Activated B cell treated with CpG ODN at 0.5 μM for 24 hours (primary cell): ENCODE results near the gene WNT9B. TPM values are rescaled to one million over a fixed set of nuclear protein-coding genes. Genes with fewer than 3 reads are reported as not detected.

Experiments
- ATAC-seq: fragments of 200-7000 bp; cut with Tn5 transposase; one replicate; pipeline ENCODE4 v1.10.0; 2021; ENCODE audit warnings: low read depth, mild to moderate bottlenecking, moderate library complexity
- CTCF ChIA-PET: fragments of 350-600 bp; sonication (Branson Sonifier 250); formaldehyde crosslinking; loops from one replicate; lab custom pipeline; 2021; ENCODE audit warnings: antibody characterized with exemption; lab: Charles Lee
- POLR2A ChIA-PET: fragments of 350-600 bp; sonication (Branson Sonifier 250); formaldehyde crosslinking; loops from one replicate; lab custom pipeline; 2021; ENCODE audit warnings: antibody characterized with exemption; lab: Charles Lee
- DNase-seq: peaks from one replicate; pipeline ENCODE4 v3.0.0; 2022
- H3K27ac Mint-ChIP-seq: one replicate; pipeline ENCODE4 v1.8.0; 2020; ENCODE audit warnings: mixed read lengths
- H3K27me3 Mint-ChIP-seq: one replicate; pipeline ENCODE4 v1.8.0; 2021; ENCODE audit warnings: mixed read lengths
- H3K36me3 Mint-ChIP-seq: one replicate; pipeline ENCODE4 v1.8.0; 2021; ENCODE audit warnings: low read depth, mixed read lengths
- H3K4me1 Mint-ChIP-seq: one replicate; pipeline ENCODE4 v1.8.0; 2021; ENCODE audit warnings: mixed read lengths
- H3K4me3 Mint-ChIP-seq: one replicate; pipeline ENCODE4 v1.8.0; 2020; ENCODE audit warnings: mild to moderate bottlenecking, mixed read lengths
- H3K9me3 Mint-ChIP-seq: one replicate; pipeline ENCODE4 v1.8.0; 2020; ENCODE audit warnings: mixed read lengths
- CTCF ChIP-seq: fragments of 200-600 bp; IDR thresholded peaks from one replicate; pipeline ENCODE4 v1.8.0; 2022; ENCODE audit warnings: antibody characterized with exemption, mild to moderate bottlenecking
- intact Hi-C: fragments of 100-400 bp; cut with micrococcal nuclease; formaldehyde crosslinking; loops from one replicate; pipeline ENCODE4 v1.15.1; 2024
- total RNA-seq: library from RNA; stranded (reverse); gene quantifications from 2 replicates; pipeline ENCODE4 v1.2.3, GENCODE V29; 2022

Gene WNT9B
- total RNA-seq, 1 donor from 2014 or later = not detected

DNA sequence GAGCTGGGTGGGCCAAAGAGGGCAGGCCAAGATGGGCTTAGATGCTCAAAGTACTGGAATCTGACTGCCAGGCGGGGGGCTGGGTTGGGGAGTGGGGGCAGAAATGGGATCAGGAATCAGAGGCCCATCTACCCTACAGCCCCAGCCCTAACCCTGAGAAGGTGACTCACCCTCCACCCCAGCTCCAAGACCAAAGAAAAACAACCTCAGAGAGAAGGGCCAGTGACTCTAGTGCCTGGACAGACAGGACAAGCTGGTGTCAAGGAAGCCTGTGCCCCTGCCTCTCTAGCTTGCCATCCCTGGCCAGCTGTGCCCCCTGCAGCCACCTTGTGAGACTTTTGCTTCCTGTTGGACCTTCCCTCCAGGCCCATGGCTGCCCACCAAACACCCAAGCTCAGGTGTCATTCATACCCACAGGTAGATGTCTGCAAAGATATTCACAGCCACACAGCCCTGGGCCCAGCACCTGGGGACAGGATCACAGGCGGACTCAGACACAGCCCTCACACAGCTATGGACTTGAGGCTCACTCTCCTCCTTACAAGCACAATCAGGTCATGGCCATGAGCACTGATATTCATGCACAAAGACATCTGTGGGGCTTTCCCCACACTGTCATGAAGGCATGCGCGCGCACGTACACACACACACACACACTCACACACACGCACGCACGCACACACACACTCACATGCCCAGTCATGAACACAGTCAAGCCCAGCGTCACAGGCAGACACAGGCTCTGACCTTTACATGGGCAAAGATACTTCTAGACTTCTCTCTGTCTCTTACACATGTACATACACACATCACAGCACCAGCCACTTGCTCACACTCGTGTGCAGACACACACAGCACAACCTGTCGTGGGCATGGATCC lies 35.7 kb upstream of the WNT9B start:
- no peak for ATAC-seq
- intact Hi-C loops = loop anchor here (5.0 kb wide), 1 partner anchor 43 kb away; no protein-coding TSS in a partner anchor

DNA sequence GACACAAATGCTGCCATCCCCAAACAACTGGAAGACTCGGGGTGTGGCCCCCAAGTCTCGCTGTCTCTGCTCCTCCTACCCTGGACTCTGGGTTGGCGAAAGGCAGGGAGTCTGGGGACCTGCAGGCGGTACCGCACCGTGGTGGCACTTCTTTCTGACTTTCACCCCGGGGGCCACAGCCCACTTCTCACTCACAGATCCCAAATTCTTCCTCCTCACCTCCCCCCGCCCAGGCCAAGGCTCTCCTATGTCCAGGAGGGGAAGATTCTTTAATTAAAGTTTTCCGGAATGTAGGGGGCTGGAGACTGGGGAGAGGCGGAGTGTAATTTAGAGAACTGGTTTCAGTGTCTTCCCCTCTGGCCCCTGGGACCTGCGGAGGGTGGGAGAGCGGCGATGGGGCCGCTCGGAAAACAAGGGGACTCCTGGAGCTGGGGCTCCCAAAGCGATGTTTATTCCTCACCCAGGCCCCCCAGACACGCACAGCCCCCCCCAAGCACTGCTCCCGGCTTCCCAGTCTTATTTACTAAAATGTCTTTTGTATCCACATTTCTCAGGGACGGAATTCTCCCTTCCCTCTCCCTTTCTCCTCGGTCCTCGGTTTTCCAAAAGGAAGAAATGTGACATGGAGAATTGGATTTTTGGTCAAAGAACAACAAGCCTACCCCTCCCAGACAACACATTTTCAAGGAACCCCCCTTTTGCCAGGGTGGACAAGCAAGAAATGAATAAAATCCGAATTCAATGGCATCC lies 34.1 kb upstream of the WNT9B start:
- no peak for TF ChIP-seq CTCF
- no peak overlapping the region for H3K27ac Mint-ChIP-seq
- H3K4me1 Mint-ChIP-seq = peaks cover 36% of the 10 kb centered on the region
- H3K27me3 Mint-ChIP-seq = peaks cover 80% of the 10 kb centered on the region
- DNase-seq = no peak
- no peak for ATAC-seq
- H3K9me3 Mint-ChIP-seq = no peaks in the 10 kb centered on the region
- H3K4me3 Mint-ChIP-seq = peak overlapping the region; percentile 69
- H3K36me3 Mint-ChIP-seq = no peaks in the 10 kb centered on the region
- ChIA-PET POLR2A (no interaction called here), CTCF (no interaction called here)
- intact Hi-C loops = loop anchor here (5.0 kb wide), 1 partner anchor 45 kb away; no protein-coding TSS in a partner anchor

More for the DNA sequence above, 35.7 kb upstream of the WNT9B start:
- peaks cover 29% of the 10 kb centered on the region for H3K4me1 Mint-ChIP-seq
- TF ChIP-seq CTCF = no peak
- H3K27me3 Mint-ChIP-seq = peaks cover 74% of the 10 kb centered on the region
- no peaks in the 10 kb centered on the region for H3K9me3 Mint-ChIP-seq
- no peak overlapping the region for H3K27ac Mint-ChIP-seq
- H3K4me3 Mint-ChIP-seq = no peak overlapping the region
- ChIA-PET CTCF (no interaction called here), POLR2A (interaction anchor here (0.6 kb wide), 1 partner anchor 91 kb away, joined by 3 read pairs; no protein-coding TSS in a partner anchor)
- H3K36me3 Mint-ChIP-seq = no peaks in the 10 kb centered on the region
- no peak for DNase-seq

DNA sequence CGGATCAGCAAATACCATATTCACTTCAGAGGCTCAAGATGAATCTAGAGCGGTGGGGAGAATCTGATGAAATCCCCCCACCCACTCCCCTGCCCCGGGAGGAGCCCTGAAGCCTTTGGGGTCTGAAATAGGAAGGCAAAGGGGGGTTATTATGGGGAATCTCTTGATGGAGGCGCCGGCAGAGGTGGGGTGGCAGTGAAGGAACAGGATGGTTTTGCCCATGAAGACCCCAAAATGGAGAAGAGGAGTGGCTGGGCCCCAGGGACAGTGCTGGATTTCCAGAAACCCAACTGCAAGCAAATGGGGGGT lies 33.5 kb upstream of the WNT9B start:
- Mint-ChIP-seq H3K9me3 (no peaks in the 10 kb centered on the region), H3K27ac (no peak overlapping the region), H3K4me3 (peak overlapping the region; percentile 69), H3K36me3 (no peaks in the 10 kb centered on the region), H3K4me1 (peaks cover 36% of the 10 kb centered on the region), H3K27me3 (peaks cover 75% of the 10 kb centered on the region)
- no peak for ATAC-seq
- TF ChIP-seq CTCF = no peak
- CTCF ChIA-PET = no interaction called here
- intact Hi-C loops = loop anchor here (5.0 kb wide), 1 partner anchor 46 kb away; no protein-coding TSS in a partner anchor
- POLR2A ChIA-PET = no interaction called here
- DNase-seq = no peak

DNA sequence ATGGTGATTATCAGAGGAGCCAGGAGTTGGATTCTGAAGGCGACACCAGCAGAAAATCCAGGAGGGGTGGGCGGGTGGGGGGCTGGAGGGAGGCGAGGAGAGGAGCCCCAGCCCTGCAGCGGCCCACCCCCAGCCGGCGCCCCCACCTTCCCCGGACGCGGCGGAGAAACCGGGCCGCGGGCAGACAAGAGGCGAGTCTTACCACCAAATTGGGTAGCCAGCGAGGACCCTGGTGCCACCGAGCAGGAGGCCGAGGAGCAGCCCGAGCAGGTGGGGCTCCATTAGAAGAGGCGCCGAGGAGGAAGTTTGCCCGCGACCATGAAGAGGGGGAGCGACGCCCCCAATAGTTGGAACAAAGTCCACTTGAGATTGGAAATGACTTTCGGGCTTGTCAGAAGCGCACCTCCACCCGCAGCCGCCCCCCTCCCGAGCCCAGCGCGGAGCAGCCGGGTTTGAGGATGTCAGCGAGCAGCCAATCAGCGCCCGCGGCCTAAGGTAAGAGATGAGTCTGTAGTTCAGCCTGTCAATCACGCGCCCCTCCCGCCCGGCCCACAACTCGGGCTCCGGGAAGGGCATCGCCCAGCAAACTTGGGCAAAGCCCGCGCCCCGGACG lies 33.0 kb upstream of the WNT9B start, which contains the start of gene WNT3:
Gene WNT3 (minus strand): TSS at position 377 of the 613 bp plus-strand sequence. CDS start 95 bp downstream, at position 282.
- Mint-ChIP-seq H3K9me3 (no peaks in the 10 kb centered on the region), H3K4me3 (peak within 1 kb of the TSS; percentile 81), H3K4me1 (peaks cover 36% of the 10 kb centered on the region), H3K36me3 (no peaks in the 10 kb centered on the region), H3K27me3 (peaks cover 71% of the 10 kb centered on the region), H3K27ac (no peak within 1 kb of the TSS)
- ATAC-seq (peak; percentile 84), DNase-seq (peak; percentile 51)
- no peak for TF ChIP-seq CTCF
- CTCF ChIA-PET = no interaction called here
- intact Hi-C loops = loop anchor here (5.0 kb wide), 1 partner anchor 46 kb away; no protein-coding TSS in a partner anchor
- POLR2A ChIA-PET = no interaction called here
